Muscle layer of duodenum (tissue), 2 donors: Measurements from ENCODE around the gene PAFAH1B2.

Experiments used
- H3K27ac ChIP-seq: one replicate; pipeline ENCODE4 v1.7.0; 2013; ENCODE audit warnings: mild to moderate bottlenecking, low read length
- H3K27me3 ChIP-seq: one replicate; pipeline ENCODE4 v1.7.0; 2013; ENCODE audit warnings: low read depth, mild to moderate bottlenecking, control low read depth, low read length
- H3K36me3 ChIP-seq, 2 donors: one replicate each; pipeline ENCODE4 v1.7.0; 2013; ENCODE audit warnings: low read length in 2 of 2, control low read depth in 1 of 2, mild to moderate bottlenecking in 1 of 2; ENCODE audit not compliant: insufficient read depth in 2 of 2, control insufficient read depth in 1 of 2
- H3K4me1 ChIP-seq, 2 donors: one replicate each; pipeline ENCODE4 v1.7.0; 2013; ENCODE audit warnings: low read length in 2 of 2, mild to moderate bottlenecking in 2 of 2, control low read depth in 1 of 2, moderate library complexity in 1 of 2; ENCODE audit not compliant: insufficient read depth in 2 of 2, control insufficient read depth in 1 of 2
- H3K4me3 ChIP-seq, 2 donors: one replicate each; pipeline ENCODE4 v1.7.0; 2013; ENCODE audit warnings: low read length in 2 of 2, low read depth in 1 of 2, mild to moderate bottlenecking in 1 of 2
- H3K9me3 ChIP-seq, 2 donors: one replicate each; pipeline ENCODE4 v1.7.0; 2013; ENCODE audit warnings: low read length in 2 of 2, control low read depth in 1 of 2, mild to moderate bottlenecking in 1 of 2; ENCODE audit not compliant: control insufficient read depth in 1 of 2
- donor health status: healthy.

The PAFAH1B2 gene

DNA sequence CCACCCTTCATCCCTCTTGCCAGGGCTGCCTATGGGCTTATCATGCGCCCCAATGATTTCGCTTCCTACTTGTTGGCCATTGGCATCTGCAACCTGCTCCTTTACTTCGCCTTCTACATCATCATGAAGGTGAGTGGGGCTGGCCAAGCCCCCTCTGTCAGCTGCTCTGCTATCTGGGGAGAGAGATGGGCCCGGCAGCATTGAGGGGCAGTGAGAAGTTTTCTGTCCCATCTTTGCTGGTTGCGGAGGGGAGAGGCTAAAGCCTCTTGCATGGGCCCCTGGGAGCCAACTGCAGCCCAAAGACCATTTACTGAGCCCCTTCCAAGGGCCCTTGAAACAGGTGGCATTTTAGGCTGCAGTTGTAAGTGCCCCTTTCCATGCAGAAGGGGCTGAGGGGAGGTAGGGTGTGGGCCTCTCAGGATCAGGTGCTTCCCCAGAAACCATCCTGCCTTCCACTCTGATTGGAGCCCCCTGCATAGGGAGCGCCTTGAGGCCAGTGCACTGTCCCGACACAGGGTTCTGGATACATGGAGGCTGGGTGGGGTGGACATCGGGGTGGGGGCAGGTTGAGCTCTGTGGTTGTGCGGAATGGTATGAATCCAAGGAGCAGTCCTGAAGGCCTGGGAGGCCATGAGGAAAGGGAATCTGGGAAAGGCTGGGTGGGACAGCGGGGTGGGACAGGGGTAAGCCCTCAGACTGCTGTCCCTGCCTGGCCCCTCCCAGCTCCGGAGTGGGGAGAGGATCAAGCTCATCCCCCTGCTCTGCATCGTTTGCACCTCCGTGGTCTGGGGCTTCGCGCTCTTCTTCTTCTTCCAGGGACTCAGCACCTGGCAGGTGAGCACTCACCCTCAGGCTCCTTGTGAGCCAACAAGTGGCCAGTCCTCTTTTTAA lies 49.3 kb downstream of the PAFAH1B2 start:
- H3K27ac ChIP-seq: no peak overlapping the region
- no peaks in the 10 kb centered on the region for H3K27me3 ChIP-seq
- peaks cover 4 to 12% of the 10 kb centered on the region in 2 donors for H3K4me1 ChIP-seq
- no peaks in the 10 kb centered on the region for H3K9me3 ChIP-seq
- no peak overlapping the region for H3K4me3 ChIP-seq
- peaks cover 36 to 59% of the 10 kb centered on the region in 2 donors for H3K36me3 ChIP-seq

DNA sequence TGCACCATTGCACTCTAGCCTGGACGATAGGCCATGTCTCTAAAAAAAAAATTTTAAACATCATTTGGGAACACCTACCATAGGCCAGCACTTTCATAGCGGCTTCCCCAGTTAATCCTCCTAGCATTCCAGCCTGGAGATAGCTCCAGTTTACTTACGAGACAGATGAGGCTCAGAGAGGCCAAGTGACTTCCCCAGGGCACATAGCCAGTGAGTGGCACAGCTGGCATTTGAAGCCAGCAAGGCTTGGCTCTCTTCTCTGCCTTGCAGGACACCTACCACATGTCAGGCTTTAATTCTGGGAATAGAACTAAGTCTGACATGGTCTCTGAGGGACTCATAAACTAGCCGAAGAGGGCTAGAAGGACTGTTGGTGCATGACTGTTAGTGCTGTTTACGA lies 50.2 kb downstream of the PAFAH1B2 start:
- Histone ChIP-seq H3K36me3 (peaks cover 29 to 50% of the 10 kb centered on the region in 2 donors), H3K4me1 (peaks cover 8 to 15% of the 10 kb centered on the region in 2 donors), H3K27me3 (no peaks in the 10 kb centered on the region), H3K9me3 (no peaks in the 10 kb centered on the region), H3K4me3 (no peak overlapping the region), H3K27ac (no peak overlapping the region)

DNA sequence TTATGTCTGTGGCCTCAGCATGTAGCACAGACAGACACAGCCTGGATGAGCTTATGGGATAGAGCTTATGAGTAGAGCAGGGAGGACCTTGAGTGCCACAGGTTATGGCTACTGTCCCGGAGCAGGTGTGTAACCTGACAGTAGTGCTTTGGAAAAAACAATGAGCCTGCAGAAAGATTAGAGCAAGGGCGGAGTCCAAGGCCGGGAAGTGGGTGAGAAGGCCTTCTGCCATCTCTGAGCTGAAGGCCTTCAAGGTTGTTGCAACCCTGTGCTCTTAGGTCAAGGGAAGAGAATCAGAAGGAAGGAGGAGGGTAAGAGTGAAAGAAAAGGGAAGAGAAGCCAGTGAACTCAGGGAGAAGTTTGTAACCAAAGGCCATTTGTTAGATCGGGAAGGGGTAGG lies 51.2 kb downstream of the PAFAH1B2 start:
- no peak overlapping the region for H3K27ac ChIP-seq
- no peaks in the 10 kb centered on the region for H3K27me3 ChIP-seq
- no peaks in the 10 kb centered on the region for H3K9me3 ChIP-seq
- H3K4me3 ChIP-seq: no peak overlapping the region
- H3K36me3 ChIP-seq: peaks cover 20 to 40% of the 10 kb centered on the region in 2 donors
- H3K4me1 ChIP-seq: peaks cover 8 to 15% of the 10 kb centered on the region in 2 donors

DNA sequence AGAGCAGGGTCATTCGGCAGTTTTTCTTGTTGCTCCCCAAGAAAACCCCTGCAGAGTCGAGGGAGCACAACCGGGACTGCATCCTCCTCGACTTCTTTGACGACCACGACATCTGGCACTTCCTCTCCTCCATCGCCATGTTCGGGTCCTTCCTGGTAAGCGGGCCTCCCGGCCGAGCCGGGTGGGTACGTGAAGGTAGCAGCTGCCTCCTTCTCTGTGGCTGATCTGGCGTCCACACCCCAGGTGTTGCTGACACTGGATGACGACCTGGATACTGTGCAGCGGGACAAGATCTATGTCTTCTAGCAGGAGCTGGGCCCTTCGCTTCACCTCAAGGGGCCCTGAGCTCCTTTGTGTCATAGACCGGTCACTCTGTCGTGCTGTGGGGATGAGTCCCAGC lies 51.7 kb downstream of the PAFAH1B2 start:
- no peaks in the 10 kb centered on the region for H3K27me3 ChIP-seq
- H3K27ac ChIP-seq: no peak overlapping the region
- no peak overlapping the region for H3K4me3 ChIP-seq
- H3K36me3 ChIP-seq: peaks cover 15 to 35% of the 10 kb centered on the region in 2 donors
- H3K9me3 ChIP-seq: no peaks in the 10 kb centered on the region
- H3K4me1 ChIP-seq: peaks cover 8 to 15% of the 10 kb centered on the region in 2 donors

DNA sequence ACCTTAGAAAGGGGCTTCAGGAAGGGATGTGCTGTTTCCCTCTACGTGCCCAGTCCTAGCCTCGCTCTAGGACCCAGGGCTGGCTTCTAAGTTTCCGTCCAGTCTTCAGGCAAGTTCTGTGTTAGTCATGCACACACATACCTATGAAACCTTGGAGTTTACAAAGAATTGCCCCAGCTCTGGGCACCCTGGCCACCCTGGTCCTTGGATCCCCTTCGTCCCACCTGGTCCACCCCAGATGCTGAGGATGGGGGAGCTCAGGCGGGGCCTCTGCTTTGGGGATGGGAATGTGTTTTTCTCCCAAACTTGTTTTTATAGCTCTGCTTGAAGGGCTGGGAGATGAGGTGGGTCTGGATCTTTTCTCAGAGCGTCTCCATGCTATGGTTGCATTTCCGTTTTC lies 52.9 kb downstream of the PAFAH1B2 start:
- peak overlapping the region; percentile 31 for H3K27ac ChIP-seq
- no peaks in the 10 kb centered on the region for H3K27me3 ChIP-seq
- H3K9me3 ChIP-seq: no peaks in the 10 kb centered on the region
- peaks cover 8 to 15% of the 10 kb centered on the region in 2 donors for H3K4me1 ChIP-seq
- peaks cover 18 to 28% of the 10 kb centered on the region in 2 donors for H3K36me3 ChIP-seq
- H3K4me3 ChIP-seq: no peak overlapping the region

DNA sequence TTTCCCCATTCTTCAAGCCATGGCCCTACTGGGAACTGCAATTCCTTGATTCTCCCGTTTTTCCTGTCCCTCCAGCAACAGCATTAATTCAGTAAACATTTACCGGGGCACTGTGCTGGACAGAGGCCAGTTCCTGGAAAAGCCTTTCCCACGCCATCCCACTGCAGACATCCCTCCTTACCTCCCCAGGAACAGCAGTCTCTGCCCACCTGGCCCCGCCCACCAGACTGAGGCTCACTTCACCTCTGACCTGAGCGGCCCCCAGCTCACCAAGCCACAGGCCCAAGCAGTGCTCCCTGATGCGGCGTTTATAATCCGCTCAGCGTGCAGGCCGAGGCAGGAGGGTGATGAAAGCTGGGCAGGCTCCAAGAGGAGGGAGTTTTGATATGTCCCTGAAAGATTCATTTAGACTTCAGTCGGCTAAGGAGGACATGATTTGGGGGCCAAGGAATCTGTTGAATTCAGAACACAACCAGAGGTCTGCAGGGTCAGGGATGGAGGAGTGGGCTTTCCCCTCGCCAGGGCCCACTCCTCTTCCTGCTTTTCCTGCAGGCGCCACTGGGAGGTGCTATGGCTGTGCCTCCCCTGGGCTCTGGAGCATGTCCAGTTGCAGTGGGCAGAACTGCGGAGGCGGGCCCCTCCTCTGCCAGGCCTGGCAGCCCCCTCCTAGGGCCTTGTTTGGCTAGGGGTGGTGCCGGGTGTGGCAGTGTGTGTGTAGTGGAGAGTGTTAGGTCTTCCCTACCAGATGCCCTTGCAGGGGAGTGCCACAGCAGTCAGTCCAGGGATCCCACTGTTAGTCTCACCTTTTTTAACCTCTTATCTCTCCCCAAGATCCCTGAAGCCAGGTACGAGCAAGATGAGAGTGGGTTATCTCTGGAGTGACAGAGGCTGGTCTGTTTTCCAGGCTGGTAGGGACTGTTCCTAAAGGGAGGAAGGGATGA lies 53.7 kb downstream of the PAFAH1B2 start:
- no peaks in the 10 kb centered on the region for H3K9me3 ChIP-seq
- peak overlapping the region; percentile 49 to 88 for H3K4me3 ChIP-seq
- H3K4me1 ChIP-seq: peaks cover 8 to 15% of the 10 kb centered on the region in 2 donors
- peaks cover 19 to 20% of the 10 kb centered on the region in 2 donors for H3K36me3 ChIP-seq
- no peaks in the 10 kb centered on the region for H3K27me3 ChIP-seq
- peak overlapping the region; percentile 98 for H3K27ac ChIP-seq

DNA sequence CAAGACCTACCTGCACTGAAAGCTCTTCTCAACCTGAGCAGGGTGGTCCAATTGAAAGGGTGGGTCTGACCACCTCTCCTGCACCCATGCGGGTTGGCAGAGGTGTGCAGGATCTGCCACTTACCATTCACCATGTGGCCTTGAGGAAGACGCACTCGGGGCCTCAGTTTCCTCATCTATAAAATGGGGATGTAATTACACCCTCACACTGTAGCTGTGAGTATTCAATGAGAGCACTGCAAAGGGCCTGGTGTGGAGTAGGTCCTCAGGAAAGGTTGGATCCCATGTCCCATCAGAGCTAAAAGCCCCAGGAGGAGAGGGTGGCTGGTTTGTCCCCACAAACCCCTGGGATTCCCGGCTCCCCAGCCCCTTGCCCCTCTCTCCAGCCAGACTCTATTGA lies 54.5 kb downstream of the PAFAH1B2 start:
- Histone ChIP-seq H3K4me3 (peak overlapping the region; percentile 49 to 88), H3K9me3 (no peaks in the 10 kb centered on the region), H3K4me1 (peaks cover 8 to 22% of the 10 kb centered on the region in 2 donors), H3K36me3 (peaks cover 15 to 20% of the 10 kb centered on the region in 2 donors), H3K27me3 (no peaks in the 10 kb centered on the region), H3K27ac (peak overlapping the region; percentile 98)

DNA sequence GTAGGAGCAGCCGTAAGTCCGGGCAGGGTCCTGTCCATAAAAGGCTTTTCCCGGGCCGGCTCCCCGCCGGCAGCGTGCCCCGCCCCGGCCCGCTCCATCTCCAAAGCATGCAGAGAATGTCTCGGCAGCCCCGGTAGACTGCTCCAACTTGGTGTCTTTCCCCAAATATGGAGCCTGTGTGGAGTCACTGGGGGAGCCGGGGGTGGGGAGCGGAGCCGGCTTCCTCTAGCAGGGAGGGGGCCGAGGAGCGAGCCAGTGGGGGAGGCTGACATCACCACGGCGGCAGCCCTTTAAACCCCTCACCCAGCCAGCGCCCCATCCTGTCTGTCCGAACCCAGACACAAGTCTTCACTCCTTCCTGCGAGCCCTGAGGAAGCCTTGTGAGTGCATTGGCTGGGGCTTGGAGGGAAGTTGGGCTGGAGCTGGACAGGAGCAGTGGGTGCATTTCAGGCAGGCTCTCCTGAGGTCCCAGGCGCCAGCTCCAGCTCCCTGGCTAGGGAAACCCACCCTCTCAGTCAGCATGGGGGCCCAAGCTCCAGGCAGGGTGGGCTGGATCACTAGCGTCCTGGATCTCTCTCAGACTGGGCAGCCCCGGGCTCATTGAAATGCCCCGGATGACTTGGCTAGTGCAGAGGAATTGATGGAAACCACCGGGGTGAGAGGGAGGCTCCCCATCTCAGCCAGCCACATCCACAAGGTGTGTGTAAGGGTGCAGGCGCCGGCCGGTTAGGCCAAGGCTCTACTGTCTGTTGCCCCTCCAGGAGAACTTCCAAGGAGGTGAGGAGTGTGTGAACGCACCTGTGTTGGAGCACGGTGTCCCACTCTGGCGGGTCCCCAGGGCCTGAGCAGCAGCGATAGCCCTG lies 55.2 kb downstream of the PAFAH1B2 start, which contains the start of gene TAGLN:
Gene TAGLN, plus strand, starts transcription at position 318 of the 863 bp plus-strand sequence. CDS start 3,644 bp downstream, outside the sequence.
- peak within 1 kb of the TSS; percentile 88 to 90 for H3K4me3 ChIP-seq
- peaks cover 8 to 29% of the 10 kb centered on the region in 2 donors for H3K4me1 ChIP-seq
- H3K36me3 ChIP-seq: peaks cover 22 to 24% of the 10 kb centered on the region in 2 donors

DNA sequence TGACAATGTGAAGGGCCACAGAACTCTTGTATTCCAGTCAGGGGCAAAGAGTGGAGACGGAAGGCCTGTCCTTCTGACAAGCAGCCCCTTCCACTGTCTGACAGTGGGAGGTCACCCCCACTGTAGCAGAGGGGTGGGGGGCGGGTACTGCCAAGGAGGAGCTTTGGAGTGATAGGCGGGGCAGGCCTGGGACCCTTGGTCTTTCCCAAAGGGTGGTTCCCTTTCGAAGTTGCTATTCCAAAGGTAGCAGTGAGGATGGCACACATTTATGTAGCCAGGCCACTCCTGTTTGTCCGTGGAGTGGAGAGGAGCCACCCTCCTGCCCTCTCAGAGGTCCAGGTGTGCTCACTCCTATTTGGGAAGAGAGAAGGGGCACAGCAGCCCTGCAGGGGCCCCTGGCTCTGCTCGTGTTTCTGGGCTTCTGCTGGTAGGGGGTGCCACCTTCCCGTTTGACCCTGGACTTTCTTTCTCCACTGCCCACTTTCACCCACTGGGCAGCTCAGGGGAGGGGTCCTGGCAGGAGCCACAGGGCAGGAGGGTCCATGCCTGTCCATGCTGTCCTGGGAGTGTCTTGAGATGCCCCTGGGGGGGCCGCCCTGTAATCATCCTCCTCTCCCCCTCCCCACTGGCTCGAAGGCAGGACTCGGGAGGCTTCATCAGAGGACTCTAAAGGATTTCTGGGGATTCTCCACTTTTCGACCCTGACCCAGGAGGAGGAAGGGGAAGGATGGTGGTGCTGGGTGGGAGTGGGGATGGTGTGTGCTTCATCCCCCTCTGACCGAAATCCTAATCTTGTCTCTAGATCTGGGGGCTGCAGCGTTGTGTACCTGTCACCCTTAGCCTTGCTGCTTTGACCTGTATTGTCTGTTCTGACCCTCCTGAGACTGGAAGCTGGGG lies 56.1 kb downstream of the PAFAH1B2 start:
- no peaks in the 10 kb centered on the region for H3K9me3 ChIP-seq
- H3K4me3 ChIP-seq: peak overlapping the region; percentile 88 to 90
- H3K27ac ChIP-seq: peak overlapping the region; percentile 97
- peaks cover 8 to 38% of the 10 kb centered on the region in 2 donors for H3K4me1 ChIP-seq
- no peaks in the 10 kb centered on the region for H3K27me3 ChIP-seq
- peaks cover 31 to 33% of the 10 kb centered on the region in 2 donors for H3K36me3 ChIP-seq

More for the DNA sequence above, 55.2 kb downstream of the PAFAH1B2 start, which contains the start of gene TAGLN:
- no peaks in the 10 kb centered on the region for H3K9me3 ChIP-seq
- no peaks in the 10 kb centered on the region for H3K27me3 ChIP-seq
- peak within 1 kb of the TSS; percentile 98 for H3K27ac ChIP-seq
